Measurements from ENCODE around the gene PIK3AP1. TPM values are rescaled to one million over a fixed set of nuclear protein-coding genes. Genes with fewer than 3 reads are reported as not detected.

The PIK3AP1 gene
- total and polyA plus RNA-seq, 10 of the 15 experiments (the other 5 are each of a cell fraction or from before 2014, with no cell fraction given) = 26.2 to 306 (median 119) TPM

DNA sequence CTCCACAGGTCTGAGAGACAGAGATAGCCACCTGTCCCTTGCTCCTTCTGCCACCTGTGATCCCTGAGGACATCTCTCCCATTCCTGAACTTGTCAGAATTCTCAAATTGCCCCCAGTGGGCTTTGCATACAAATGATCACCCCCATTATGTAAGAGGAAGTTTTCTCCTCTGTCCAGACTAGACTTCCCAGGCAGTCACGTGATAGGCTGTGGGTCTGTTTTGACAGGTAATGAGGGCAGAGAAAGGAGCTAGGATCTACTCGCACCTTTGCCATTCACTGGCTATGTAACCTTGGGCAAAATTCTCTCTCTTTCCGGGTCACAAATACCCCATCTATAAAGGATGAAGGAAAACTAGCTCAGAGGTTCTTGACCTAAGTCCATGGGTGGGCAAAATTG, 112.1 kb downstream of the PIK3AP1 start (continued):
- TF ChIP-seq E2F8 (IDR thresholded peaks at IDR 0.05; ENCODE audit: low read depth, partially characterized antibody) (no peak), ZSCAN29 (IDR thresholded peaks at IDR 0.05) (no peak)

DNA sequence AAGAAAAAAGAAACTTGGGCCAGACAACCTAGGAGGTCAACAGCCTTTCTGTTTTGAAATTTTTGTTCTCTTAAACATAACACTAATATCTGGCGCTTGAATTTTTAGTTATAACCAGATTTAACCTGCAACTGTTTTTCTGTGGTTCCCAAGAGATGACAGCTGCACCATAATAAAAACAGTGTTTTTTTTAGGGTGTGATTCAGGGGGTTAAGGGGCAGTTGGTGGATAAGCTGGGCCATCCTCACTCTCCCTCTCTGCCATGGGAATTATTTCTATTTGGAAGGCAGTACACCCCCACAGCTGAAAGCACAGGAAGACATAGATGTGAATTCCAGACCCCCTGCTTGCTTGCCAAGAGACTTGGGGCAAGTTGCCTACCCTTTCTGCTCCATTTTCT, 113.4 kb downstream of the PIK3AP1 start:
- peaks cover 30 to 39% of the 10 kb centered on the region in 2 experiments for H3K36me3 ChIP-seq (ENCODE audit: control insufficient read depth in 2 of 2, insufficient read depth in 2 of 2, low read length in 1 of 2)
- no peak for TF ChIP-seq EP300 (IDR thresholded peaks at IDR 0.05; ENCODE audit: borderline replicate concordance in 1 of 2, control insufficient read depth in 1 of 2, low read depth in 2 of 2, low read length in 2 of 2)
- no peak for TF ChIP-seq KLF5 (IDR thresholded peaks at IDR 0.05; ENCODE audit: partially characterized antibody)
- TF ChIP-seq WRNIP1 (IDR thresholded peaks at IDR 0.05; ENCODE audit: borderline replicate concordance, low read depth, low read length) = no peak
- no peak for TF ChIP-seq NR2C2 (IDR thresholded peaks at IDR 0.05; ENCODE audit: borderline replicate concordance, control insufficient read depth, insufficient read length, low read depth)
- no peak for TF ChIP-seq RUNX3 (IDR thresholded peaks at IDR 0.05; ENCODE audit: low read length)
- no peak for TF ChIP-seq IRF4 (IDR thresholded peaks at IDR 0.05; ENCODE audit: low read depth, low read length)
- no peak for TF ChIP-seq TCF12 (IDR thresholded peaks at IDR 0.05; ENCODE audit: low read depth, low read length)
- no peak for TF ChIP-seq NR2C1 (IDR thresholded peaks at IDR 0.05)
- no peak for TF ChIP-seq CEBPB (IDR thresholded peaks at IDR 0.05; ENCODE audit: borderline replicate concordance in 1 of 2, low read depth in 2 of 2, low read length in 2 of 2)
- TF ChIP-seq PRDM15 (CRISPR knock-in tag; IDR thresholded peaks at IDR 0.05) = no peak
- no peak for TF ChIP-seq ZSCAN29 (IDR thresholded peaks at IDR 0.05)
- no peak for TF ChIP-seq JUND (IDR thresholded peaks at IDR 0.05; ENCODE audit: low read depth, low read length)
- no peak; the same call in 1 of the 2 replicates for TF ChIP-seq POLR2AphosphoS2 (IDR thresholded peaks at IDR 0.05; ENCODE audit: low read depth, low read length)
- no peak overlapping the region for H3K9ac ChIP-seq (ENCODE audit: control insufficient read depth, insufficient read depth, low read length)
- RAD21 ChIA-PET (ENCODE audit: unreplicated experiment) = no interaction called here
- H4K20me1 ChIP-seq (ENCODE audit: control insufficient read depth, insufficient read depth) = no peaks in the 10 kb centered on the region
- H2AFZ ChIP-seq (ENCODE audit: control insufficient read depth, low read depth, low read length) = no peak overlapping the region
- FAIRE-seq = no peak
- H3K4me2 ChIP-seq (ENCODE audit: control insufficient read depth, insufficient read depth) = no peak overlapping the region
- BruUV-seq (replicated peaks) = no TSS peak
- H3K79me2 ChIP-seq (ENCODE audit: control insufficient read depth, insufficient read depth, low read length) = no peaks in the 10 kb centered on the region
- no peak for DNase-seq (ENCODE audit: low read depth, low spot score)
- WGBS (ENCODE audit: insufficient coverage, insufficient replicate concordance, low lambda C conversion rate, missing lambda C conversion rate) = 100% methylated on average over 1 of the region's 1 CpG
- no peak for ATAC-seq
- no peaks in the 10 kb centered on the region for H3K27me3 ChIP-seq (replicated peaks in 1 of 2; ENCODE audit: control insufficient read depth in 2 of 2, insufficient read depth in 2 of 2, low read length in 1 of 2)
- H3K4me1 ChIP-seq (ENCODE audit: control insufficient read depth, insufficient read depth, low read length) = no peaks in the 10 kb centered on the region
- intact Hi-C loops (cut with micrococcal nuclease; ENCODE audit: unreplicated experiment) (loop anchor here (10.0 kb wide), 1 partner anchor 212 kb away; no protein-coding TSS in a partner anchor), in situ Hi-C loops (cut with MboI) (no loop called here)
- no peaks in the 10 kb centered on the region for H3K9me3 ChIP-seq (replicated peaks; ENCODE audit: control insufficient read depth, insufficient read depth, low read length)
- POLR2A ChIA-PET = no interaction called here
- SMC1A ChIA-PET (ENCODE audit: uncharacterized antibody, unreplicated experiment) = interaction anchor here (0.7 kb wide), 1 partner anchor 182 kb away, joined by 3 read pairs; no protein-coding TSS in a partner anchor
- CTCF ChIA-PET = interaction anchor here (0.8 to 1.1 kb wide), 2 partner anchors 11 to 20 kb away, joined by 3 read pairs; partner anchors contain the start of gene TM9SF3
- no peak overlapping the region for H3K4me3 ChIP-seq
- no peak overlapping the region for H3K27ac ChIP-seq (ENCODE audit: control insufficient read depth, insufficient read depth)

Measured in GM12878 (cell line).